K562 (cell line): ENCODE data around the gene TANC1.

ENCODE experiments used
- BRF2 ChIP-seq: IDR thresholded peaks from 3 replicates; pipeline ENCODE4 v1.6.1; 2011; ENCODE audit warnings: borderline replicate concordance, mild to moderate bottlenecking; ENCODE audit not compliant: insufficient read length, insufficient read depth
- CTCF ChIP-seq, 3 experiments: IDR thresholded peaks in 2 of 3; conservative IDR thresholded peaks in 1 of 3; 2 replicates each; pipeline ENCODE4 v1.5.1; 2011 to 2012; ENCODE audit warnings: low read length in 3 of 3, mild to moderate bottlenecking in 3 of 3, control low read depth in 2 of 3, improper control_type of control experiment in 1 of 3, inconsistent platforms in 1 of 3, low read depth in 1 of 3, mixed read lengths in 1 of 3, moderate library complexity in 1 of 3; ENCODE audit not compliant: insufficient read depth in 2 of 3
- CUX1 ChIP-seq: fragments of 200-800 bp; sonication (Bioruptor generic); IDR thresholded peaks from 2 replicates; pipeline ENCODE4 v1.6.1; 2016; ENCODE audit warnings: missing genetic modification characterization, missing compliant biosample characterization
- DPF2 ChIP-seq: fragments of 450-650 bp; IDR thresholded peaks from 2 replicates; pipeline ENCODE4 v1.6.1; 2016
- EP300 ChIP-seq: IDR thresholded peaks from 2 replicates; pipeline ENCODE4 v1.6.1; 2012; ENCODE audit warnings: low read length, improper control_type of control experiment
- EWSR1 ChIP-seq: fragments of 450-650 bp; IDR thresholded peaks from 2 replicates; pipeline ENCODE4 v1.6.1; 2018; ENCODE audit warnings: borderline replicate concordance, mild to moderate bottlenecking, low read depth, moderate library complexity; ENCODE audit not compliant: partially characterized antibody
- JUN ChIP-seq, 2 experiments: sonication (generic) in 1 of 2; formaldehyde crosslinking in 1 of 2; IDR thresholded peaks; 2 replicates each; pipeline versions ENCODE4 v1.6.1 to v1.8.0; 2012 to 2022; ENCODE audit warnings: borderline replicate concordance in 2 of 2, mild to moderate bottlenecking in 2 of 2, improper control_type of control experiment in 1 of 2, low read depth in 1 of 2, low read length in 1 of 2, missing genetic modification reagents in 1 of 2
- NFE2 ChIP-seq: IDR thresholded peaks from 2 replicates; pipeline ENCODE4 v1.6.1; 2014; ENCODE audit warnings: antibody characterized with exemption, low read depth
- POLR2A ChIP-seq: fragments of 450-650 bp; conservative IDR thresholded peaks from 2 replicates; pipeline ENCODE4 v1.6.1; 2016
- POLR3A ChIP-seq: IDR thresholded peaks from 2 replicates; pipeline ENCODE4 v1.6.1; 2011; ENCODE audit warnings: borderline replicate concordance, mild to moderate bottlenecking, moderate library complexity; ENCODE audit not compliant: insufficient read length, insufficient read depth; ENCODE audit errors: extremely low read depth
- RCOR1 ChIP-seq, 2 experiments: IDR thresholded peaks; 2 replicates each; pipeline ENCODE4 v1.6.1; 2012; ENCODE audit warnings: low read depth in 2 of 2, low read length in 2 of 2, borderline replicate concordance in 1 of 2, improper control_type of control experiment in 1 of 2
- ZNF280A ChIP-seq: fragments of 450-650 bp; IDR thresholded peaks from 2 replicates; pipeline ENCODE4 v1.6.1; 2018; ENCODE audit warnings: mild to moderate bottlenecking, low read depth; ENCODE audit not compliant: partially characterized antibody

- TF ChIP-seq CUX1 (no peak), RCOR1 (IDR thresholded peaks at IDR 0.05; ENCODE audit: borderline replicate concordance in 1 of 2, low read depth in 2 of 2, low read length in 2 of 2) (no peak), POLR2A (no peak), JUN (IDR thresholded peaks at IDR 0.05; ENCODE audit: borderline replicate concordance, low read depth, low read length) (no peak), JUN (CRISPR knock-in tag; IDR thresholded peaks at IDR 0.05; ENCODE audit: borderline replicate concordance) (no peak), DPF2 (no peak), ZNF280A (no peak), CTCF (IDR thresholded peaks at IDR 0.05 in 2 of 3, conservative IDR thresholded peaks at IDR 0.05 in 1 of 3; ENCODE audit: insufficient read depth in 2 of 3, low read depth in 1 of 3, low read length in 3 of 3) (no peak), EWSR1 (no peak), NFE2 (no peak), BRF2 (no peak), EP300 (no peak), POLR3A (no peak)
Measured at GRCh38 chr2:159078443-159078842, 110.0 kb downstream of the TANC1 start.
